ENCODE measurements around the gene AP2A1. TPM values are rescaled to one million over a fixed set of nuclear protein-coding genes. Genes with fewer than 3 reads are reported as not detected.

AP2A1 gene
- total RNA-seq, 1 donor from 2014 or later, result 168 TPM

- Histone ChIP-seq H3K36me3 (ENCODE audit: insufficient read depth, low read length) (peaks cover 9% of the 10 kb centered on the region), H3K9ac (ENCODE audit: low read length) (no peak overlapping the region), H2AFZ (ENCODE audit: low read depth, low read length) (no peak overlapping the region), H3K4me3 (ENCODE audit: insufficient read depth, low read depth, low read length) (no peak overlapping the region), H3K79me2 (ENCODE audit: insufficient read depth, low read length) (no peaks in the 10 kb centered on the region), H3K27ac (ENCODE audit: low read depth, low read length) (no peak overlapping the region), H3K9me3 (ENCODE audit: insufficient read depth, low read depth, low read length) (no peaks in the 10 kb centered on the region), H3K4me2 (ENCODE audit: low read length) (no peak overlapping the region), H3K4me1 (ENCODE audit: insufficient read depth, low read length) (peaks cover 17% of the 10 kb centered on the region), H3K27me3 (ENCODE audit: insufficient read depth, low read length) (no peaks in the 10 kb centered on the region), H4K20me1 (ENCODE audit: insufficient read depth, low read length) (peaks cover 27% of the 10 kb centered on the region)
- Mint-ChIP-seq H3K27ac (ENCODE audit: unreplicated experiment) (no peak overlapping the region), H3K4me1 (ENCODE audit: low read depth, unreplicated experiment) (peaks cover 4% of the 10 kb centered on the region), H3K4me3 (ENCODE audit: unreplicated experiment) (no peak overlapping the region), H3K36me3 (ENCODE audit: low read depth, unreplicated experiment) (peaks cover 31% of the 10 kb centered on the region), H3K27me3 (ENCODE audit: low read depth, unreplicated experiment) (no peaks in the 10 kb centered on the region), H3K9me3 (ENCODE audit: unreplicated experiment) (no peaks in the 10 kb centered on the region)
- FAIRE-seq (no peak), DNase-seq (ENCODE audit: low read depth) (no peak)
- TF ChIP-seq EZH2 (IDR thresholded peaks at IDR 0.05; ENCODE audit: insufficient read depth, low read length), result no peak
- no peak for TF ChIP-seq CTCF (IDR thresholded peaks at IDR 0.05; ENCODE audit: insufficient read depth, low read depth, low read length)
These were observed 66.8 kb downstream of the AP2A1 start for GRCh38 chr19:49833599-49833998.

GRCh38 chr19:49835562-49835961 is 68.8 kb downstream of the AP2A1 start:
- H3K4me3 Mint-ChIP-seq (ENCODE audit: unreplicated experiment), result no peak overlapping the region
- Histone ChIP-seq H3K9ac (ENCODE audit: low read length) (no peak overlapping the region), H3K27me3 (ENCODE audit: insufficient read depth, low read length) (no peaks in the 10 kb centered on the region), H3K4me3 (ENCODE audit: insufficient read depth, low read depth, low read length) (no peak overlapping the region), H2AFZ (ENCODE audit: low read depth, low read length) (no peak overlapping the region), H3K4me1 (ENCODE audit: insufficient read depth, low read length) (peaks cover 12% of the 10 kb centered on the region), H3K4me2 (ENCODE audit: low read length) (no peak overlapping the region), H3K36me3 (ENCODE audit: insufficient read depth, low read length) (peaks cover 16% of the 10 kb centered on the region), H4K20me1 (ENCODE audit: insufficient read depth, low read length) (peaks cover 19% of the 10 kb centered on the region), H3K9me3 (ENCODE audit: insufficient read depth, low read depth, low read length) (no peaks in the 10 kb centered on the region), H3K79me2 (ENCODE audit: insufficient read depth, low read length) (no peaks in the 10 kb centered on the region), H3K27ac (ENCODE audit: low read depth, low read length) (no peak overlapping the region)
- TF ChIP-seq EZH2 (IDR thresholded peaks at IDR 0.05; ENCODE audit: insufficient read depth, low read length), result no peak
- no peak for TF ChIP-seq CTCF (IDR thresholded peaks at IDR 0.05; ENCODE audit: insufficient read depth, low read depth, low read length)
- no peaks in the 10 kb centered on the region for H3K9me3 Mint-ChIP-seq (ENCODE audit: unreplicated experiment)
- H3K27me3 Mint-ChIP-seq (ENCODE audit: low read depth, unreplicated experiment), result no peaks in the 10 kb centered on the region
- H3K4me1 Mint-ChIP-seq (ENCODE audit: low read depth, unreplicated experiment), result peaks cover 9% of the 10 kb centered on the region
- FAIRE-seq (no peak), DNase-seq (ENCODE audit: low read depth) (no peak)
- peaks cover 41% of the 10 kb centered on the region for H3K36me3 Mint-ChIP-seq (ENCODE audit: low read depth, unreplicated experiment)
- H3K27ac Mint-ChIP-seq (ENCODE audit: unreplicated experiment), result no peak overlapping the region

GRCh38 chr19:49836176-49837008 is 69.6 kb downstream of the AP2A1 start:
- TF ChIP-seq EZH2 (IDR thresholded peaks at IDR 0.05; ENCODE audit: insufficient read depth, low read length), result no peak
- no peak for TF ChIP-seq CTCF (IDR thresholded peaks at IDR 0.05; ENCODE audit: insufficient read depth, low read depth, low read length)
- no peak overlapping the region for H3K4me2 ChIP-seq (ENCODE audit: low read length)

More at GRCh38 chr19:49836176-49837008, 69.6 kb downstream of the AP2A1 start:
- DNase-seq (ENCODE audit: low read depth), result no peak
- Histone ChIP-seq H3K27me3 (ENCODE audit: insufficient read depth, low read length) (no peaks in the 10 kb centered on the region), H3K4me3 (ENCODE audit: insufficient read depth, low read depth, low read length) (no peak overlapping the region), H3K4me1 (ENCODE audit: insufficient read depth, low read length) (peaks cover 12% of the 10 kb centered on the region), H3K79me2 (ENCODE audit: insufficient read depth, low read length) (no peaks in the 10 kb centered on the region), H4K20me1 (ENCODE audit: insufficient read depth, low read length) (peaks cover 19% of the 10 kb centered on the region), H3K36me3 (ENCODE audit: insufficient read depth, low read length) (peaks cover 16% of the 10 kb centered on the region), H2AFZ (ENCODE audit: low read depth, low read length) (no peak overlapping the region), H3K27ac (ENCODE audit: low read depth, low read length) (no peak overlapping the region), H3K9me3 (ENCODE audit: insufficient read depth, low read depth, low read length) (no peaks in the 10 kb centered on the region), H3K9ac (ENCODE audit: low read length) (no peak overlapping the region)
- Mint-ChIP-seq H3K27ac (ENCODE audit: unreplicated experiment) (no peak overlapping the region), H3K4me1 (ENCODE audit: low read depth, unreplicated experiment) (peaks cover 11% of the 10 kb centered on the region), H3K36me3 (ENCODE audit: low read depth, unreplicated experiment) (peaks cover 44% of the 10 kb centered on the region), H3K4me3 (ENCODE audit: unreplicated experiment) (no peak overlapping the region), H3K27me3 (ENCODE audit: low read depth, unreplicated experiment) (no peaks in the 10 kb centered on the region), H3K9me3 (ENCODE audit: unreplicated experiment) (no peaks in the 10 kb centered on the region)
- FAIRE-seq, result no peak

Measured in astrocyte (in vitro differentiated cells and primary cell).